Epithelial cell of alveolus of lung (primary cell): ENCODE data around the gene UBXN1. TPM values are rescaled to one million over a fixed set of nuclear protein-coding genes. Genes with fewer than 3 reads are reported as not detected.

Source experiments
- total RNA-seq: library from RNA; depleted of rRNA; stranded (reverse); fragments of >200 nt; gene quantifications from 2 replicates; pipeline ENCODE4 v1.2.1, GENCODE V29; 2015

The UBXN1 gene
- 135 and 148 TPM in 2 replicates for total RNA-seq

GRCh38 chr11:62678770-62679696, at the start of gene UBXN1:
Gene UBXN1, minus strand, starts transcription at chr11:62679073. Its CDS starts 150 bp downstream, at chr11:62678923.

GRCh38 chr11:62728171-62728988, 49.5 kb upstream of the UBXN1 start, which contains the start of gene TTC9C:
Gene TTC9C, plus strand, starts transcription at chr11:62728486. Its CDS starts 363 bp downstream, at chr11:62728849.

GRCh38 chr11:62727165-62727871, 48.4 kb upstream of the UBXN1 start, which contains the start of gene HNRNPUL2:
Gene HNRNPUL2, minus strand, starts transcription at chr11:62727457. Its CDS starts 301 bp downstream, at chr11:62727156.

GRCh38 chr11:62707277-62707861, 28.5 kb upstream of the UBXN1 start, which contains the start of the genes BSCL2 and GNG3:
Gene BSCL2, minus strand, starts transcription at chr11:62707424. Its CDS starts 229 bp downstream, at chr11:62707195.
Gene GNG3, plus strand, starts transcription at chr11:62707676. Its CDS starts 620 bp downstream, at chr11:62708296.

GRCh38 chr11:62689421-62690183, 10.7 kb upstream of the UBXN1 start, which contains the start of gene LRRN4CL:
Gene LRRN4CL, minus strand, starts transcription at chr11:62689530. Its CDS starts 1,022 bp downstream, at chr11:62688508.

GRCh38 chr11:62671608-62672389, 7.1 kb downstream of the UBXN1 start, which contains the start of the genes LBHD1 and UQCC3:
Gene LBHD1, minus strand, starts transcription at chr11:62672267. Its CDS starts 2,236 bp downstream, at chr11:62670031.
Gene UQCC3, plus strand, starts transcription at chr11:62671673. Its CDS starts 73 bp downstream, at chr11:62671746.

GRCh38 chr11:62665075-62665598, 13.7 kb downstream of the UBXN1 start, which contains the start of the genes C11orf98 and CSKMT:
Gene C11orf98, minus strand, starts transcription at chr11:62665210. Its CDS starts 41 bp downstream, at chr11:62665169.
Gene CSKMT, plus strand, starts transcription at chr11:62665312. Its CDS starts 568 bp downstream, at chr11:62665880.

GRCh38 chr11:62645946-62646824, 32.7 kb downstream of the UBXN1 start, which contains the start of gene GANAB:
Gene GANAB, minus strand, starts transcription at chr11:62646613. Its CDS starts 14 bp downstream, at chr11:62646599.

Other genes starting within 250 kb of the UBXN1 start
- 242 and 261 TPM in 2 replicates for gene AHNAK, start 132.3 kb downstream of the UBXN1 start, total RNA-seq
- gene EEF1G, start 105.2 kb downstream of the UBXN1 start, total RNA-seq = 2,450 and 2,872 TPM in 2 replicates
- 9.2 and 13.4 TPM in 2 replicates for gene TUT1, start 87.5 kb downstream of the UBXN1 start, total RNA-seq
- 72.1 and 101 TPM in 2 replicates for gene MTA2, start 77.2 kb downstream of the UBXN1 start, total RNA-seq
- 25.9 and 34.3 TPM in 2 replicates for gene EML3, start 66.3 kb downstream of the UBXN1 start, total RNA-seq
- gene ROM1, start 65.8 kb downstream of the UBXN1 start, total RNA-seq = 2.7 and 11.6 TPM in 2 replicates
- 48.7 and 55.3 TPM in 2 replicates for gene B3GAT3, start 57.1 kb downstream of the UBXN1 start, total RNA-seq
- 321 and 375 TPM in 2 replicates for gene GANAB, start 32.5 kb downstream of the UBXN1 start, total RNA-seq
- 30.1 and 41.0 TPM in 2 replicates for gene INTS5, start 25.8 kb downstream of the UBXN1 start, total RNA-seq
- gene C11orf98, start 13.9 kb downstream of the UBXN1 start, total RNA-seq = 71.6 and 87.2 TPM in 2 replicates
- 6.1 and 10.1 TPM in 2 replicates for gene CSKMT, start 13.8 kb downstream of the UBXN1 start, total RNA-seq
- gene UQCC3, start 7.4 kb downstream of the UBXN1 start, total RNA-seq = 11.5 and 17.2 TPM in 2 replicates
- 2.4 and 3.1 TPM in 2 replicates for gene LBHD1, start 6.8 kb downstream of the UBXN1 start, total RNA-seq
- 2.1 and 4.3 TPM in 2 replicates for gene LRRN4CL, start 10.5 kb upstream of the UBXN1 start, total RNA-seq
- gene BSCL2, start 28.4 kb upstream of the UBXN1 start, total RNA-seq = 66.0 and 82.1 TPM in 2 replicates
- not detected in 2 replicates for gene GNG3, start 28.6 kb upstream of the UBXN1 start, total RNA-seq
- 9.2 and 16.2 TPM in 2 replicates for gene HNRNPUL2, start 48.4 kb upstream of the UBXN1 start, total RNA-seq
- 22.4 and 50.1 TPM in 2 replicates for gene TTC9C, start 49.4 kb upstream of the UBXN1 start, total RNA-seq
- 7.5 and 8.3 TPM in 2 replicates for gene ZBTB3, start 75.1 kb upstream of the UBXN1 start, total RNA-seq
- gene POLR2G, start 82.5 kb upstream of the UBXN1 start, total RNA-seq = 95.7 and 111 TPM in 2 replicates
- gene TAF6L, start 92.3 kb upstream of the UBXN1 start, total RNA-seq = 11.4 and 20.0 TPM in 2 replicates
- gene TMEM179B, start 108.3 kb upstream of the UBXN1 start, total RNA-seq = 82.1 and 98.6 TPM in 2 replicates
- gene TMEM223, start 112.9 kb upstream of the UBXN1 start, total RNA-seq = 39.0 and 55.0 TPM in 2 replicates
- gene NXF1, start 126.4 kb upstream of the UBXN1 start, total RNA-seq = 20.3 and 44.3 TPM in 2 replicates
- 44.6 and 50.4 TPM in 2 replicates for gene STX5, start 153.0 kb upstream of the UBXN1 start, total RNA-seq
- gene TEX54, start 153.8 kb upstream of the UBXN1 start, total RNA-seq = not detected in 2 replicates
- 38.6 and 57.9 TPM in 2 replicates for gene WDR74, start 160.5 kb upstream of the UBXN1 start, total RNA-seq
- 146 and 183 TPM in 2 replicates for gene SLC3A2, start 201.8 kb upstream of the UBXN1 start, total RNA-seq
- gene CHRM1, start 242.3 kb upstream of the UBXN1 start, total RNA-seq = not detected in 2 replicates